Measurements from ENCODE around the gene TBC1D25. TPM values are rescaled to one million over a fixed set of nuclear protein-coding genes. Genes with fewer than 3 reads are reported as not detected.

The TBC1D25 gene
- 7.5 to 10.2 TPM (median 9.9 TPM) in 3 replicates for total RNA-seq (2021)
- Bru-seq, nascent RNA: percentile 50 among the genes with signal in this experiment
- long read RNA-seq, experiment 1, full-length matches to known transcripts: 21 of 34 reads
- long read RNA-seq, experiment 1, partial matches to known transcripts: 2 of 34 reads
- long read RNA-seq, experiment 1, other reads (novel, unspliced or antisense): 11 of 34 reads
- long read RNA-seq, experiment 2, full-length matches to known transcripts: 3 of 12 reads
- long read RNA-seq, experiment 2, partial matches to known transcripts: 2 of 12 reads
- long read RNA-seq, experiment 2, other reads (novel, unspliced or antisense): 7 of 12 reads
- long read RNA-seq, experiment 3, full-length matches to known transcripts: 1 of 2 reads
- long read RNA-seq, experiment 3, partial matches to known transcripts: 0 of 2 reads
- long read RNA-seq, experiment 3, other reads (novel, unspliced or antisense): 1 of 2 reads

DNA sequence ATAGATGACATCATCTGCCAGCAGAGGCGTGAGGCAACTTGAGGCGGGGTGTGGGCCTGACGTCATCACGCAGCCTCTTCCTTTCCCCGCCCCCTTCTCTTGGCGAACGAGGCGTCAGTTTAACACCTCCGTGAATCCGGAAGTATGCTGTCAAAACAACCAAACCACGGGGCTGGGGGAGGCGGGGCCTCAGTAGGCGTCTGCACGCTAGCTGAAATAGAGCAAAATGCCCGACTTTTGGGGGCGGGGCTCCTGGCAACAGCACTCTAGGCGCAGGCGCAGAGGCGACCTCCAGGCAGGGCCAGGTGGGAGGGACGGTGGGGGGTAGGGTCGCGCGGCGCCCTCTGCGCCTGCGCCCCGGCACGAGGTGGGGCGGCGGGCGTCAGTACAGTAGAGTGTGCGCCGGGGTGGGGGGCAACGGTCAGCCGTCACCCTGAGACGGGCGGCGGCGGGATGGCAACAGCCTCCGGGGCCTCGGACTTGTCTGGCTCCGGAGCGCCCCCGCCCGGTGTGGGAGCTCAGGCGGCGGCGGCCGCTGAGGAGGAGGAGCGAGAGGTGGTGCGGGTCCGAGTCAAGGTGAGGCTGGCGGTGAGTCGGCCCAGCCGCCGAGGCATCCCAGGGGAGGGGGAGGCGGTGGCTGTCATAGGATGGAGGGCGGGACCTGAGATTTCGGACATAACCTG lies at the start of gene TBC1D25:
Gene TBC1D25, plus strand, starts transcription at position 370 of the 683 bp plus-strand sequence. Its CDS starts 84 bp downstream, at position 454.
- Mint-ChIP-seq H3K9me3 (no peaks in the 10 kb centered on the region), H3K27ac (peak within 1 kb of the TSS; percentile 90)

GRCh38 chrX:48489892-48490291 lies 49.6 kb upstream of the TBC1D25 start:
- no peaks in the 10 kb centered on the region for H3K36me3 Mint-ChIP-seq
- TF ChIP-seq GABPB1 (CRISPR knock-in tag; IDR thresholded peaks at IDR 0.05) (no peak), ARID4B (CRISPR knock-in tag; IDR thresholded peaks at IDR 0.05; ENCODE audit: borderline replicate concordance) (no peak), CREM (CRISPR knock-in tag; IDR thresholded peaks at IDR 0.05) (no peak), MYBL2 (CRISPR knock-in tag; IDR thresholded peaks at IDR 0.05) (no peak), ZNF232 (CRISPR knock-in tag; IDR thresholded peaks at IDR 0.05) (no peak), SOX15 (CRISPR knock-in tag; IDR thresholded peaks at IDR 0.05) (no peak), KAT7 (CRISPR knock-in tag; IDR thresholded peaks at IDR 0.05; ENCODE audit: borderline replicate concordance) (no peak), TEAD1 (CRISPR knock-in tag; IDR thresholded peaks at IDR 0.05) (no peak), ETV6 (CRISPR knock-in tag; IDR thresholded peaks at IDR 0.05) (no peak), NR2C2 (CRISPR knock-in tag; IDR thresholded peaks at IDR 0.05) (no peak)
- TF ChIP-seq, protein P1, sequence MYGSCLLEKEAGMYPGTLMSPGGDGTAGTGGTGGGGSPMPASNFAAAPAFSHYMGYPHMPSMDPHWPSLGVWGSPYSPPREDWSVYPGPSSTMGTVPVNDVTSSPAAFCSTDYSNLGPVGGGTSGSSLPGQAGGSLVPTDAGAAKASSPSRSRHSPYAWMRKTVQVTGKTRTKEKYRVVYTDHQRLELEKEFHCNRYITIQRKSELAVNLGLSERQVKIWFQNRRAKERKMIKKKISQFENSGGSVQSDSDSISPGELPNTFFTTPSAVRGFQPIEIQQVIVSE (CRISPR knock-in tag; IDR thresholded peaks at IDR 0.05; ENCODE audit: borderline replicate concordance): no peak
- TF ChIP-seq, protein P2, sequence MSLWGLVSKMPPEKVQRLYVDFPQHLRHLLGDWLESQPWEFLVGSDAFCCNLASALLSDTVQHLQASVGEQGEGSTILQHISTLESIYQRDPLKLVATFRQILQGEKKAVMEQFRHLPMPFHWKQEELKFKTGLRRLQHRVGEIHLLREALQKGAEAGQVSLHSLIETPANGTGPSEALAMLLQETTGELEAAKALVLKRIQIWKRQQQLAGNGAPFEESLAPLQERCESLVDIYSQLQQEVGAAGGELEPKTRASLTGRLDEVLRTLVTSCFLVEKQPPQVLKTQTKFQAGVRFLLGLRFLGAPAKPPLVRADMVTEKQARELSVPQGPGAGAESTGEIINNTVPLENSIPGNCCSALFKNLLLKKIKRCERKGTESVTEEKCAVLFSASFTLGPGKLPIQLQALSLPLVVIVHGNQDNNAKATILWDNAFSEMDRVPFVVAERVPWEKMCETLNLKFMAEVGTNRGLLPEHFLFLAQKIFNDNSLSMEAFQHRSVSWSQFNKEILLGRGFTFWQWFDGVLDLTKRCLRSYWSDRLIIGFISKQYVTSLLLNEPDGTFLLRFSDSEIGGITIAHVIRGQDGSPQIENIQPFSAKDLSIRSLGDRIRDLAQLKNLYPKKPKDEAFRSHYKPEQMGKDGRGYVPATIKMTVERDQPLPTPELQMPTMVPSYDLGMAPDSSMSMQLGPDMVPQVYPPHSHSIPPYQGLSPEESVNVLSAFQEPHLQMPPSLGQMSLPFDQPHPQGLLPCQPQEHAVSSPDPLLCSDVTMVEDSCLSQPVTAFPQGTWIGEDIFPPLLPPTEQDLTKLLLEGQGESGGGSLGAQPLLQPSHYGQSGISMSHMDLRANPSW (CRISPR knock-in tag; conservative IDR thresholded peaks at IDR 0.05; ENCODE audit: low read depth): no peak
- H3K27me3 Mint-ChIP-seq (ENCODE audit: low read depth): no peaks in the 10 kb centered on the region
- ChIA-PET POLR2A (no interaction called here), CTCF (no interaction called here)
- H3K4me1 Mint-ChIP-seq: no peaks in the 10 kb centered on the region
- H3K4me3 Mint-ChIP-seq: no peak overlapping the region
- no peak for ATAC-seq
- DNase-seq (ENCODE audit: low spot score): no peak
- no peak overlapping the region for H3K27ac Mint-ChIP-seq
- no peaks in the 10 kb centered on the region for H3K9me3 Mint-ChIP-seq

More for the DNA sequence above, at the start of gene TBC1D25:
- POLR2A ChIA-PET: interaction anchor here (0.6 kb wide), 1 partner anchor 18 kb away, joined by 3 read pairs; no protein-coding TSS in a partner anchor
- H3K27me3 Mint-ChIP-seq (ENCODE audit: low read depth): no peaks in the 10 kb centered on the region
- CTCF ChIA-PET: interaction anchor here (0.5 to 1.2 kb wide), 6 partner anchors 9 to 1289 kb away, joined by 3 to 4 read pairs (median 4); no protein-coding TSS in a partner anchor
- peaks cover 3% of the 10 kb centered on the region for H3K36me3 Mint-ChIP-seq
- peaks cover 7% of the 10 kb centered on the region for H3K4me1 Mint-ChIP-seq
- H3K4me3 Mint-ChIP-seq: peak within 1 kb of the TSS; percentile 84
- peak; percentile 84 for ATAC-seq
- TF ChIP-seq OVOL2 (CRISPR knock-in tag; IDR thresholded peaks at IDR 0.05; ENCODE audit: borderline replicate concordance) (no peak), SP1 (CRISPR knock-in tag; conservative IDR thresholded peaks at IDR 0.05) (peak; percentile 32; the same call in 1 of the 2 replicates), FOXK1 (CRISPR knock-in tag; IDR thresholded peaks at IDR 0.05) (peak; percentile 85)
- TF ChIP-seq, protein P3, sequence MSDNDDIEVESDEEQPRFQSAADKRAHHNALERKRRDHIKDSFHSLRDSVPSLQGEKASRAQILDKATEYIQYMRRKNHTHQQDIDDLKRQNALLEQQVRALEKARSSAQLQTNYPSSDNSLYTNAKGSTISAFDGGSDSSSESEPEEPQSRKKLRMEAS (CRISPR knock-in tag; IDR thresholded peaks at IDR 0.05): peak; percentile 55; the same call in 1 of the 2 replicates
- TF ChIP-seq, protein P4, sequence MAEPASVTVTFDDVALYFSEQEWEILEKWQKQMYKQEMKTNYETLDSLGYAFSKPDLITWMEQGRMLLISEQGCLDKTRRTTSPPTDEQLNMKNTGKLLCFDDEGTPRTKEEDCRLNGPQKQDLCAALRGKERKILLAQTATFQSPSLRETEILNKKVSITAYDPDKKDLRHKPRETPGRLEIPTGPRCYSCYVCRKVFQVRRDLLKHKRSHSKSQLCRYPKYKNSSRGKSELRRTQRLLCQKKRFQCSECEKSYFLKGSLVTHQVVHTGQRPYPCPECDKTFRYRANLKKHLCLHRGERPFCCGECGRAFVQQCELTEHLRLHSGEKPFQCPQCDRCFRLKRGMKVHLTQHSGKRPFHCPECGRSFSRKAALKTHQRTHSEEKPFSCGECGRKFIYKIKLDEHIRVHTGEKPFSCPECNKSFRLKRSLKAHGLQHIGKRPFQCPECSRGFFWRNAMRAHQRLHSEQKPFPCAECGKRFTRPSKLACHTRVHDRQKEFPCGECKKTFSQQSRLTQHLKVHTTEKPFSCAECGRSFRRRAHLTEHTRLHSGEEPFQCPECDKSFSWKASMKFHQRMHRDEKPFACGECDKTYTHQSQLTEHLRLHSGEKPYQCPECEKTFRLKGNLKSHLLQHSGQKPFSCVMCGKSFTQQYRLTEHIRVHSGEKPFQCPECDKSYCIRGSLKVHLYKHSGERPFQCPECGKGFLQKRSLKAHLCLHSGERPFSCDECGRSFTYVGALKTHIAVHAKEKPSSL (CRISPR knock-in tag; conservative IDR thresholded peaks at IDR 0.05): no peak
- peak; percentile 95 for DNase-seq (ENCODE audit: low spot score)

Data from WTC11 (cell line).